ENCODE data around the gene TAGAP.
"Not testable (repeated sequence)": the region's sequence is repeated elsewhere in the genome, so short reads cannot be mapped to it uniquely, and the experiment has no call there.

Gene TAGAP

DNA sequence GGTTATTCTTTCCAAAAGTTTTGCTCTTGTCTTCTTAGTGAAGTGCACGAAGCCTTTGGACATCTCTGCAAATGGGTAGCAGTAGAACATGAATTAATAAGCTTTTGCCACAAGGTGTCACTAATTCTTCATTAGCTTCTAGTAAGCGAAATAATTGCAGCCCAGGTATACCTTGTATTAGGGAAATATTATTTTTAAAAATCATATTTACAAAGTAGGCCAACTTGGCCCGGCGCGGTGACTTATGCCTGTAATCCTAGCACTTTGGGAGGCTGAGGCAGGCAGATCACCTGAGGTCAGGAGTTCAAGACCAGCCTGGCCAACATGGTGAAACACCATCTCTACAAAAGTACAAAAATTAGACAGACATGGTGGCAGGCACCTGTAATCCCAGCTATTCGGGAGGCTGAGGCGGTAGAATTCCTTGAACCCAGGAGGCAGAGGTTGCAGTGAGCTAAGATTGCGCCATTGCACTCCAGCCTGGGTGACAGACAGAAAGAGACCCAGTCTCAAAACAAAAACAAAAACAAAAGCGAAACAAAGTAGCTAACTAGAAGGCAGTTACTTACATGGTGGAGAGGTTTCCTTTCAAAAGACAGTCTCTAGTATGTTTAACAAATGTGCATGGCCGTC is 36.0 kb downstream of the TAGAP start:
- DNase-seq = peak; percentile 4

- no peak for DNase-seq
Measured at GRCh38 chr6:159007510-159007909, 37.3 kb downstream of the TAGAP start.

- no peak for DNase-seq
Measured at GRCh38 chr6:159005436-159005835, 39.4 kb downstream of the TAGAP start.

DNA sequence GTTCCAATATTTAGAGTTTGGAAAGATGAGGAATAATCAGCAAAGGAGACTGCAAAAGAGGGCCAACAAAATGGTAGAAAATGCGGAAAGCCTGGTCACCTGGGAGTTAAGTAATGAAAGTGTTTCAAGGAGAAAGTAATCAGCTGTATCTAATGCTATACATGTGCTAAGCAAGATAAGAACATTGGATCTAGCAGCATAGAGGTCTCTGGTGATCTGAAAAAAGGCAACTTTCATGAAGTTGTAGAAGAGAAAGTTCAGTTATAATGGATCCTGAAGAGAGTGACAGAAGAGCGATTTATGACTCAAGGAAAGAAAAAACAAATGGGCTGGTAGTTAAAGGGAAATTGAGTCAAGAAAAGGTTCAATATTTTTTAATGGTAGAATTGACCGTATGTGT is 40.2 kb downstream of the TAGAP start:
- no peak for DNase-seq

DNA sequence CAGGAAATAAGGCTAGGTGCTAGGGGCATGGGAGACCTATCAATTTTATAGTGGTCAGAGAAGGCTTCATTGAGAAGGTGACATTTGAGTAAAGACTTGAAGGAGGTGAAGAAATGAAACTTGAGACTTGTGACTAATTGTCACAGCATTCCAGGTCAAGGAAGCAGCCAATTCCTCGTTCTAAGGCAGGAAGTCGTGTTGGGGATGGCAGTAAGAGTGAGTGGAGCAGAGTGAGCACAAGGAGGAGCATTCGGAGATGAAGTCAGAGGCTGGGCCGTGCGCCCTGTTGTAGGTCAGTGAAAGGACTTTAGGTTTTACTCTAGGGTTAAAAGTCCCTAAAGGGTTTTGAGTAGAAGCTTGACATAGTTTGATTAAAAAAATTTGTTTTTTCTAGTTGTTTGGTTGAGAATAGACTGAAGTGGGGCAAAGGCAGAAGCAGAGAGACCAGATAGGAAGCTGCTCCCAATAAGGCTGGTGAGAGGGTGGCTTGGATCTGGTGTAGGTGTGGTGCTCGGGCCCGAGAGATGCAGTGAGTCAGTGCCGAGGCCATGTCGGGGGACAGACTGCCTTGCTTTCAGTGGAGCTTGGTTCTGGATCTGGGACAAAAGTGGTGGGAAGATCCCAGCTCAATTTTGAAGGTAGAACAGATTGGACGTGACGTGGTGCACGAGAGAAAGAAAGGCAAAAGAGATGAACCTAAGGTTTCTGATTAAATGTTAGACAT is 42.2 kb downstream of the TAGAP start:
- DNase-seq = no peak

GRCh38 chr6:158999666-159000403 is 45.0 kb downstream of the TAGAP start, which contains the start of gene RSPH3:
RSPH3 (minus strand) TSS chr6:159000202; CDS start chr6:158999550, 652 bp downstream.
- peak; percentile 98 for DNase-seq

DNA sequence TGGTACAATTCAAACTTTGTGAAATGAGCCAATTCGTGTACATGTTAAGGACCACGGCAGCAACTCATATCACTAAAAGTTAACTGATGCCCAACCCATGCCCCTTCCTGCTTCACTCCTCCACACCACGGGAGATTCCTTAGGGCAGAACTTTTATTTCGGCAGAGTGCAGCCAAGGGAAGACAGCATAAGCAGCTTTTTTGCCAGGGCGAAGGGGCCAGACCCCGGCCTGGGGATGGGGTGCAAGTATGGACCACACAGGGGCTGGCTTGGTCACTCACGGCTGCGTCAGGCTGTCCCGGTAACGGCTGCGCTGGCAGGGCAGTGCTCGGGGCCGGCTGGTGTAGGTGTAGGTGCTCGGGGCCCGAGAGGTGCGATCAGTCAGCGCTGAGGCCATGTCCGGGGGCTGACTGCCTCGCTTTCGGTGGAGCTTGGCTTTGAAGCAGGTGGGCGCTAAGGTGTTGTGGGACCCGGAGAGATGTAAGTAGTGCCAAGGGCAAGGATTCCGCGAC is 45.6 kb downstream of the TAGAP start:
- DNase-seq = no peak

GRCh38 chr6:158996856-158997255 is 47.9 kb downstream of the TAGAP start:
- no peak for DNase-seq

DNA sequence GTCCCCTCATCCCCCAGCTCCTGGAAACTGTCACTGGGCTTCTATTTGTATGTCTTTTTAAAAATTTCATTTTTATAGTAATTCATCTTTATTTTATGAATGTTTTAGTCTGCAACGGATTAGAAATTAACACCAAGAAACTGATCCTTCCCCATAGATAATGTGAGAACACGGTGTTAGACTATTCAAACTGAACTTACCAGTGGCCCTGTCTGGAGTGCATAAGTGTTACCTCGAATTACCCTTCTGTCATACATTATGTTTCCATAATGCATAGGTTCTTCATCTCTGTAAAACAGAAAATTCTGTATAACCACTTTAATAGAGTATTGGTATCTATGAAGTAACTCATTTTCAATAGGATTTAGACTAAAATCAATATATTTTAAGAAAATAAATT is 51.2 kb downstream of the TAGAP start:
- DNase-seq = no peak

DNA sequence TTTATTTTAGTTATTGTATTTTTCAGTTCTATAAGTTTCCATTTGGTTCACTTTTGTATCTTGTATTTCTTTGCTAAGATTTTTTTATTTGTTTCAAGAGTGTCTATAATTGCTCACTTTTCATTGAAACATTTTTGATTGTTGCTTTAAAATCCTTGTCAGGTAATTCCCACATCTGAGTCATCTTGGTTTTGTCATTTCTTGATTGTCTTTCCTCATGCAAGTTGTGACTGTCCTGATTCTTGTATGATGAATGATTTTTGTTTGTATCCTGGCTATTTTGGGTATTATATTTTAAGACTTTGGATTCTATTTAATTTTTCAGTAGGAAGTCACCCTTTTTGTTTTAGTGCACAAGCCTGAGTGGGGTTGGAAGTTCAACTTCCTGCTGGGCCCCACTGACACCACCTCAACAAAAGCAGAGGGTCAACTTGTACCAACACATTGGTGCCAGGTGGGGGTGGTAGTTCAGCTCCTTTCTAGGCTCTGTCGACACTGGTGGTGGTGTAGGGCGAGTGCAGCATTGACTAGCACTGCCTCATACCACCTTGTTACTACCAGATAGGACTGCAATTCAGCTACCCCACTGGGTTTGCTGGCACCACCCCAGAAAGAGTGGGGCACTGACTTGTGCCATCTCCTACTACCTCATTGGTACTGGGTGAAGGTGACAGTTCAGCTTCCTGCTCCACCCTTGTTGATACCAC is 53.6 kb downstream of the TAGAP start:
- no peak for DNase-seq

GRCh38 chr6:158989711-158990110 is 55.1 kb downstream of the TAGAP start:
- DNase-seq = not testable (repeated sequence)

GRCh38 chr6:158988477-158988876 is 56.3 kb downstream of the TAGAP start:
- DNase-seq = no peak

DNA sequence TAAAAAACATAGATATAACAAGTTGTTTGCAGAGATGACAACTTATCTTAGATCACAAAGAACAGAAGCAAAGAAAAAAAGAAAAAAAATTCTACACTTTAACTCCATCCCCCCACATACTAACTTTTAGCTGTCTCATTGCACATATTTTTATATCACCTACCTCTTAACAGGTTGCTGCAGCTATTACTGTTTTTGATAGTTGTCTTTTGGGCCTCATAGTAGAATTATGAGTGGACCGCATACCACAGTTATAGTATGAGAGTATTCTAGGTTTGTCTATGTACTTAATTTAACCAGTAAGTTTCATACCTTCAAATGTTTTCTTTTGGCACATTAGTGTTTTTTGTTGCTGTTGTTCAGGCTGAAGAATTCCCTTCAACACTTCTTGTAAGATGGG is 57.1 kb downstream of the TAGAP start:
- no peak for DNase-seq
